ENCODE data around the gene PER3. TPM values are rescaled to one million over a fixed set of nuclear protein-coding genes. Genes with fewer than 3 reads are reported as not detected.

PER3 gene
- total and polyA plus RNA-seq, 2 of the 4 experiments (the other 2 are of a cell fraction): 3.4 to 4.2 TPM

- Histone ChIP-seq H3K4me3 (ENCODE audit: insufficient read depth, low read depth, low read length) (no peak overlapping the region), H3K79me1 (ENCODE audit: low read depth in 1 of 2, low read length in 2 of 2) (no peaks in the 10 kb centered on the region), H3K27me3 (ENCODE audit: control insufficient read depth, insufficient read depth, low read length) (no peaks in the 10 kb centered on the region; the same call in none of the 2 replicates), H4K8ac (ENCODE audit: low read depth in 2 of 2, low read length in 2 of 2) (no peak overlapping the region), H3K4me1 (ENCODE audit: control insufficient read depth, insufficient read depth, low read length) (no peaks in the 10 kb centered on the region), H2BK20ac (ENCODE audit: low read depth, low read length) (no peak overlapping the region), H3K18ac (ENCODE audit: low read depth, low read length) (no peak overlapping the region), H4K20me1 (ENCODE audit: insufficient read depth, low read length) (no peaks in the 10 kb centered on the region), H2BK5ac (ENCODE audit: low read depth, low read length, poor library complexity, severe bottlenecking) (no peak overlapping the region), H3K4me2 (ENCODE audit: low read depth, low read length) (no peak overlapping the region), H3K4ac (ENCODE audit: low read depth, low read length) (no peak overlapping the region), H3K27ac (ENCODE audit: insufficient read depth, low read length) (no peak overlapping the region), H2AK9ac (replicated peaks; ENCODE audit: low read depth, low read length, poor library complexity) (no peak overlapping the region), H3K9ac (ENCODE audit: low read depth, low read length) (no peak overlapping the region), H2BK15ac (ENCODE audit: low read depth, low read length) (no peak overlapping the region), H4K5ac (ENCODE audit: low read depth, low read length) (no peak overlapping the region), H3K36me3 (ENCODE audit: control insufficient read depth, insufficient read depth, low read length) (no peaks in the 10 kb centered on the region), H2AFZ (replicated peaks; ENCODE audit: low read length, poor library complexity) (no peak overlapping the region), H3K9me3 (ENCODE audit: control insufficient read depth, insufficient read depth, low read length) (peaks cover 4% of the 10 kb centered on the region), H3K14ac (replicated peaks; ENCODE audit: low read depth, low read length) (no peak overlapping the region), H3K56ac (ENCODE audit: extremely low read depth, insufficient read depth, low read length) (no peak overlapping the region), H2AK5ac (ENCODE audit: low read depth, low read length) (no peak overlapping the region), H3K23ac (ENCODE audit: low read depth, low read length) (no peak overlapping the region), H2BK120ac (ENCODE audit: low read depth, low read length) (no peak overlapping the region), H4K91ac (ENCODE audit: insufficient read depth, low read depth, low read length) (no peak overlapping the region), H3K9me1 (ENCODE audit: insufficient read depth, low read length) (no peaks in the 10 kb centered on the region)
- WGBS, 2 experiments (ENCODE audit: extremely low coverage in 2 of 2, insufficient read length in 1 of 2): 85% methylated on average over 6 of the region's 7 CpGs; no CpG with 5 or more reads in 1 of the 2 experiments
- ChIA-PET CTCF (no interaction called here), POLR2A (ENCODE audit: unreplicated experiment) (interaction anchor here (0.5 kb wide), 1 partner anchor 1120 kb away, joined by 5 read pairs; no protein-coding TSS in a partner anchor)
- dilution Hi-C loops (cut with HindIII; ENCODE audit: low sequenced_read_pairs, unreplicated experiment) (no loop called here), intact Hi-C loops (cut with micrococcal nuclease) (no loop called here), in situ Hi-C loops (cut with MboI; ENCODE audit: low sequenced_read_pairs) (no loop called here)
- TF ChIP-seq MAFK (IDR thresholded peaks at IDR 0.05; ENCODE audit: low read depth, low read length) (no peak), USF2 (IDR thresholded peaks at IDR 0.05; ENCODE audit: low read depth, low read length) (0 out of 2 replicates have a peak, but pooled peaks have one; percentile 17)
- no TSS peak for BruUV-seq (replicated peaks)
- DNase-seq: no peak
- ATAC-seq (ENCODE audit: low read depth): no peak
Observed at GRCh38 chr1:7859406-7859805, 75.3 kb downstream of the PER3 start.
